Activated T-helper 2 cell treated with anti-CD3 and anti-CD28 coated beads, Interferon-gamma antibody, Interleukin-2, Interleukin-4, amounts not matched to agents 10 μg/mL and 5 μg/mL and 100 μg/mL, durations not matched to agents 14 hours and 24 hours and 36 hours (primary cell): Measurements from ENCODE around the gene SAMD11. TPM values are rescaled to one million over a fixed set of nuclear protein-coding genes. Genes with fewer than 3 reads are reported as not detected.

Experiments used
- DNase-seq: peaks from one replicate; pipeline ENCODE4 v3.0.0; 2021; ENCODE audit warnings: low spot score
- H3K27ac Mint-ChIP-seq: one replicate; pipeline ENCODE4 v1.8.0; 2021; ENCODE audit warnings: mixed read lengths
- H3K27me3 Mint-ChIP-seq: one replicate; pipeline ENCODE4 v1.8.0; 2021; ENCODE audit warnings: low read depth, mixed read lengths
- H3K36me3 Mint-ChIP-seq: one replicate; pipeline ENCODE4 v1.8.0; 2021; ENCODE audit warnings: low read depth, mixed read lengths
- H3K4me1 Mint-ChIP-seq: one replicate; pipeline ENCODE4 v1.8.0; 2021; ENCODE audit warnings: low read depth, mixed read lengths
- H3K4me3 Mint-ChIP-seq: one replicate; pipeline ENCODE4 v1.8.0; 2021; ENCODE audit warnings: low read depth, mild to moderate bottlenecking, moderate library complexity, mixed read lengths
- H3K9me3 Mint-ChIP-seq: one replicate; pipeline ENCODE4 v1.8.0; 2021; ENCODE audit warnings: mixed read lengths
- intact Hi-C: fragments of 100-400 bp; cut with micrococcal nuclease; formaldehyde crosslinking; loops from one replicate; pipeline ENCODE4 v1.15.1; 2023
- total RNA-seq: library from RNA; stranded (reverse); gene quantifications from 2 replicates; pipeline ENCODE4 v1.2.3, GENCODE V29; 2022

Gene SAMD11
- total RNA-seq, 1 donor from 2014 or later = not detected

GRCh38 chr1:953524-954320 lies 30.0 kb downstream of the SAMD11 start:
- intact Hi-C loops = no loop called here
- peaks cover 71% of the 10 kb centered on the region for H3K36me3 Mint-ChIP-seq
- H3K27me3 Mint-ChIP-seq = no peaks in the 10 kb centered on the region
- peaks cover 9% of the 10 kb centered on the region for H3K4me1 Mint-ChIP-seq
- no peak for DNase-seq
- no peaks in the 10 kb centered on the region for H3K9me3 Mint-ChIP-seq
- no peak overlapping the region for H3K4me3 Mint-ChIP-seq
- no peak overlapping the region for H3K27ac Mint-ChIP-seq

GRCh38 chr1:954927-955326 lies 31.2 kb downstream of the SAMD11 start:
- no peaks in the 10 kb centered on the region for H3K27me3 Mint-ChIP-seq
- intact Hi-C loops = no loop called here
- peaks cover 59% of the 10 kb centered on the region for H3K36me3 Mint-ChIP-seq
- H3K4me1 Mint-ChIP-seq = peaks cover 9% of the 10 kb centered on the region
- H3K27ac Mint-ChIP-seq = no peak overlapping the region
- DNase-seq = no peak
- no peak overlapping the region for H3K4me3 Mint-ChIP-seq
- no peaks in the 10 kb centered on the region for H3K9me3 Mint-ChIP-seq

DNA sequence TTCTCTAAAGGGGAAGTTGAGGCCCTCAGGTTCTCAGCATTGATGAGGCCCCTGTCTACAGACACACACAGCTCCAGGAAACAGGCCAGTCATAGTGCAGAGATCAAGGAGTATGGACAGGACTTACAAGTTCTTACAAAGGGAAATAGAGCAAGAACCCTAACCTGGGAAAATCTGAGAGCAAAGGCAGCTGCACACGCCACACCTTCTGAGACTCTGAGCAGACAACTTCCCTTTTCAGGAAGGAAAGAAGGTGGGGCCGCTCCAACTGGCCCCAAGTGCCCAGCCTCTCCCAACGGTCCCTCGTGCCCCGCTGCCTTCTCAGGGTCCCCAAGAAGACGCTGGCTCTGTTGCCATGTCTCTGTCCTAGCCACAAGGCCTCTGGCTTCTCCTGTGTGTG lies 31.8 kb downstream of the SAMD11 start:
- no peaks in the 10 kb centered on the region for H3K9me3 Mint-ChIP-seq
- H3K36me3 Mint-ChIP-seq = peaks cover 54% of the 10 kb centered on the region
- H3K27me3 Mint-ChIP-seq = no peaks in the 10 kb centered on the region
- no peak overlapping the region for H3K27ac Mint-ChIP-seq
- intact Hi-C loops = no loop called here
- H3K4me3 Mint-ChIP-seq = no peak overlapping the region
- H3K4me1 Mint-ChIP-seq = peaks cover 9% of the 10 kb centered on the region
- DNase-seq = no peak

GRCh38 chr1:956636-957035 lies 32.9 kb downstream of the SAMD11 start:
- H3K4me3 Mint-ChIP-seq = no peak overlapping the region
- no peaks in the 10 kb centered on the region for H3K27me3 Mint-ChIP-seq
- peaks cover 9% of the 10 kb centered on the region for H3K4me1 Mint-ChIP-seq
- H3K27ac Mint-ChIP-seq = no peak overlapping the region
- no peak for DNase-seq
- peaks cover 45% of the 10 kb centered on the region for H3K36me3 Mint-ChIP-seq
- intact Hi-C loops = no loop called here
- no peaks in the 10 kb centered on the region for H3K9me3 Mint-ChIP-seq

DNA sequence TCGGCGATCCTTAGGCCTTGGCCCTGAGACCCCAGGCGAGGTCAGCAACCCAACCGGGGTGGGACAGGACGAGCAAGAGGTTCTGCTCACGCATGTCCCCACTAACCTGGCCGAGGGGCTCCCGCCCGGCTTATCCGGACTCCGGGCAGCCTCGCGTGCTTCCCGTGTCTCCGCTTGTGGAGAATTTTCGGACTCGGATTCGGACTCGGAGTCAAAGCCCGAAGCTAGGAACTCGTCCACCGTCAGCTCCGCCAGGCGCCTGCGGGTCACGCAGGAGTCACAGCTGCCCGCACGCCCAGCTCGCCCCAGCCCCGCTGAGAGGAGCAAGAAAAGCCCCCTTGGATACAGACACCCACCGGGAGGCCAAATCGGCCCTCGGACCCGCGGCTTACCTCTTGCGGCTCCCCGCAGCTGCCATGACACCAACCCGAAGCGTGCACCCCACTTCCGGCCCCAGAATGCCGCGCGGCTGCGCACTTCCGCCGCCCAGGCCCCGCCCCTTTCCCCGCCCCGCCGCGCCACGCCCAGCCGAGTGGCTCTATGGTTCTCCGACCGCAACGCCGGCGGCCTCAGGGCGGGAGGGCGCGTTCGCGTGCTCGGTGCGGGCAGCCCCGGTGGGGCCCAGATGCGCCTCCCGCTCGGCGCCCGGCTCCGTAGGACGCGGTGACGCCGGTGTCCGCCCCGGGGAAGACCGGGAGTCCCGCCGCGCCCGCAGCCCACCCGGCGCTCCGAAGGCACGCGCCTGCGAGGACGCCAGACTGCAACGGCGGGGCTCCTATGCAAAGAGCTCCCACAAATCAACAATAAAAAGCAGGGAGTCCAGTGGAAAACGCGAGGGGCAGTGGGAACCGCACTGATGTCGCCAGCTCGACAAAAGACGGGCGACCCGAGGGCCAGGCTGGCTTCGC lies 35.4 kb downstream of the SAMD11 start, which contains the start of gene NOC2L:
Gene NOC2L, minus strand, starts transcription at position 434 of the 908 bp plus-strand sequence. Its CDS starts 16 bp downstream, at position 418.
- H3K27ac Mint-ChIP-seq = peak within 1 kb of the TSS; percentile 76
- intact Hi-C loops = loop anchor here (2.0 kb wide), 1 partner anchor 18 kb away; no protein-coding TSS in a partner anchor
- H3K4me1 Mint-ChIP-seq = peaks cover 11% of the 10 kb centered on the region
- peaks cover 46% of the 10 kb centered on the region for H3K36me3 Mint-ChIP-seq
- no peaks in the 10 kb centered on the region for H3K27me3 Mint-ChIP-seq
- H3K4me3 Mint-ChIP-seq = peak within 1 kb of the TSS; percentile 99
- no peaks in the 10 kb centered on the region for H3K9me3 Mint-ChIP-seq
- peak; percentile 91 for DNase-seq

GRCh38 chr1:959731-960362 lies 36.1 kb downstream of the SAMD11 start:
- Mint-ChIP-seq H3K9me3 (no peaks in the 10 kb centered on the region), H3K4me1 (peaks cover 11% of the 10 kb centered on the region), H3K27ac (no peak overlapping the region), H3K36me3 (peaks cover 39% of the 10 kb centered on the region), H3K4me3 (peak overlapping the region; percentile 99), H3K27me3 (no peaks in the 10 kb centered on the region)
- no peak for DNase-seq
- intact Hi-C loops = loop anchor here (2.0 kb wide), 1 partner anchor 19 kb away; no protein-coding TSS in a partner anchor

DNA sequence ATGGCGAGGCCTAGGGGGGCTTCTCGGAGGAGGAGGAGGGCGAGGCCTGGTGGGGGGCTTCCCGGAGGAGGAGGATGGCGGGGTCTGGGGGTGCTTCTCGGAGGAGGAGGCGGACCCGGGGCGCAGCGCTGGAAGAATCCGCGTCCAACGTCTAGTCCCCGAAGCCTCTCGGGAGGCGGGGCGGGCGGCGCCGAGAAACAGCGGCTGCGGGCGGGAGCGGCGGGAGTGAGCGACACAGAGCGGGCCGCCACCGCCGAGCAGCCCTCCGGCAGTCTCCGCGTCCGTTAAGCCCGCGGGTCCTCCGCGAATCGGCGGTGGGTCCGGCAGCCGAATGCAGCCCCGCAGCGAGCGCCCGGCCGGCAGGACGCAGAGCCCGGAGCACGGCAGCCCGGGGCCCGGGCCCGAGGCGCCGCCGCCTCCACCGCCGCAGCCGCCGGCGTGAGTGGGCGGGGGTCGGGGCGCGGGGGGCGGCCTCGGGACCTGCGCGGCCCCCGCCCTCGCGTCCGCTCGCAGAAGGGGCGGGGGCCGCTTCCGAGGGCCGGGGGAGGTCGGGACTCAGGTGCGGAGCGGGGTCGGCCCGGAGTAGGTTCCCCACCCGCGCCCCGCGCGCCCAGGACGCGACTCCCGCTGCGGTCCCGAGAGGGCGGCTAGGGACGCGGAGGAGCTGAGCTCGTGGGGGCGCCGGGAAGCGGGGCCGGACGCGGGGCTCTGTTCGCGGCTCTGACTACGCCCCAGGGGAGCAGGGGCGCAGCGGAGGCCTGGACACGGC lies 36.8 kb downstream of the SAMD11 start, which contains the start of gene KLHL17:
Gene KLHL17, plus strand, starts transcription at position 222 of the 769 bp plus-strand sequence. Its CDS starts 110 bp downstream, at position 332.
- H3K4me1 Mint-ChIP-seq = peaks cover 11% of the 10 kb centered on the region
- H3K27ac Mint-ChIP-seq = peak within 1 kb of the TSS; percentile 68
- H3K36me3 Mint-ChIP-seq = peaks cover 36% of the 10 kb centered on the region
- peak within 1 kb of the TSS; percentile 99 for H3K4me3 Mint-ChIP-seq
- no peaks in the 10 kb centered on the region for H3K27me3 Mint-ChIP-seq
- intact Hi-C loops = no loop called here
- peak; percentile 72 for DNase-seq
- no peaks in the 10 kb centered on the region for H3K9me3 Mint-ChIP-seq

DNA sequence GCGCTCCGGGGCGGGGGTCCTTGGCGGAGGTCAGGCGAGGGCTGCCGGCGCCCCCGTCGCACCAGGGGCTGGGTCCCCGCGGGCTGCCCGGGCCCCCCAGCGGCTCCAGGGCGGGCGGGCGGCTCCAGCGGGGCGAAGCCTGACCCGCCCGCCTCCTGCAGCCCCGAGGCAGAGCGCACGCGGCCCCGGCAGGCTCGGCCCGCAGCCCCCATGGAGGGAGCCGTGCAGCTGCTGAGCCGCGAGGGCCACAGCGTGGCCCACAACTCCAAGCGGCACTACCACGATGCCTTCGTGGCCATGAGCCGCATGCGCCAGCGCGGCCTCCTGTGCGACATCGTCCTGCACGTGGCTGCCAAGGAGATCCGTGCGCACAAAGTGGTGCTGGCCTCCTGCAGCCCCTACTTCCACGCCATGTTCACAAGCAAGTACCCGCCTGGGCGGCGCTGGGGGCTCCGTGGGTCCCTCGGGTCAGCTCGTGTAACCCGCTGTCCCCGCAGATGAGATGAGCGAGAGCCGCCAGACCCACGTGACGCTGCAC lies 37.5 kb downstream of the SAMD11 start:
- DNase-seq = no peak
- H3K9me3 Mint-ChIP-seq = no peaks in the 10 kb centered on the region
- peak overlapping the region; percentile 56 for H3K4me3 Mint-ChIP-seq
- intact Hi-C loops = no loop called here
- H3K27me3 Mint-ChIP-seq = no peaks in the 10 kb centered on the region
- peaks cover 13% of the 10 kb centered on the region for H3K4me1 Mint-ChIP-seq
- H3K36me3 Mint-ChIP-seq = peaks cover 32% of the 10 kb centered on the region
- no peak overlapping the region for H3K27ac Mint-ChIP-seq

DNA sequence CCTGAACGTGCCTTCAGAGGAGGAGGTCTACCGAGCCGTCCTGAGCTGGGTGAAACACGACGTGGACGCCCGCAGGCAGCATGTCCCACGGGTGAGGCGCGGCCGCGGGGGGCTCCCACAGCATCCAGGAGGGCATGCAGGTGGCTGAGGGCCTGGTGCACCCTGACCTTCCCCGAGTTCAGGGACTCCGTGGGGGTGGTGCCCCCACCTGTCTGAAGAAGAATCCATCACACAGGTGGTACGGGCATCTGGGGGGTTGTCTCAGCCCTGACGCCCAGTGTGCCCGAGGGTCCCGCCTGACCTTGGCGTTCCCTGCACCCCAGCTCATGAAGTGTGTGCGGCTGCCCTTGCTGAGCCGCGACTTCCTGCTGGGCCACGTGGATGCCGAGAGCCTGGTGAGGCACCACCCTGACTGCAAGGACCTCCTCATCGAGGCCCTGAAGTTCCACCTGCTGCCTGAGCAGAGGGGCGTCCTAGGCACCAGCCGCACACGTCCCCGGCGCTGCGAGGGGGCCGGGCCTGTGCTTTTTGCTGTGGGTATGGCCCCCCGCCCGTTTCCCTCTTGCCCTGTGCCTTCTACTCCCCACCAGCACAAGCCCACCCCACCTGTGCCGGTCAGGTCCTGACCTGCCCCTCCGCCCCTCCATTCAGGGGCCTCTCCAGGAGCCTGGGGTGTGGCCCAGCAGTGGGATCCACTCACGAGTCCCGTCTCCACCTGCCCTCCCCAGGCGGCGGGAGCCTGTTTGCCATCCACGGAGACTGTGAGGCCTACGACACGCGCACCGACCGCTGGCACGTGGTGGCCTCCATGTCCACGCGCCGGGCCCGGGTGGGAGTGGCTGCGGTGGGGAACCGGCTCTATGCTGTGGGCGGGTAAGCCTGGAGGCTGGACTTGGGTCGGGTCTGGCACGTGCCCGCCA lies 38.9 kb downstream of the SAMD11 start:
- H3K27me3 Mint-ChIP-seq = no peaks in the 10 kb centered on the region
- H3K27ac Mint-ChIP-seq = no peak overlapping the region
- H3K36me3 Mint-ChIP-seq = peaks cover 23% of the 10 kb centered on the region
- no peak for DNase-seq
- H3K4me1 Mint-ChIP-seq = peaks cover 10% of the 10 kb centered on the region
- H3K4me3 Mint-ChIP-seq = peak overlapping the region; percentile 58
- H3K9me3 Mint-ChIP-seq = no peaks in the 10 kb centered on the region
- intact Hi-C loops = no loop called here

- no peaks in the 10 kb centered on the region for H3K9me3 Mint-ChIP-seq
- no peak for DNase-seq
- intact Hi-C loops = no loop called here
- peak overlapping the region; percentile 21 for H3K4me3 Mint-ChIP-seq
- H3K4me1 Mint-ChIP-seq = peaks cover 7% of the 10 kb centered on the region
- H3K36me3 Mint-ChIP-seq = peaks cover 20% of the 10 kb centered on the region
- no peak overlapping the region for H3K27ac Mint-ChIP-seq
- peaks cover under 1% of the 10 kb centered on the region for H3K27me3 Mint-ChIP-seq
These were observed 39.6 kb downstream of the SAMD11 start for GRCh38 chr1:963301-963651.
